HG02642 (cell line): Measurements from ENCODE around the gene SNX32.

Source experiments
- ATAC-seq: cut with Tn5 transposase; IDR thresholded peaks from one replicate; pipeline ENCODE4 v1.9.1; 2021; ENCODE audit warnings: mild to moderate bottlenecking; ENCODE audit not compliant: unreplicated experiment, poor library complexity

SNX32 gene

DNA sequence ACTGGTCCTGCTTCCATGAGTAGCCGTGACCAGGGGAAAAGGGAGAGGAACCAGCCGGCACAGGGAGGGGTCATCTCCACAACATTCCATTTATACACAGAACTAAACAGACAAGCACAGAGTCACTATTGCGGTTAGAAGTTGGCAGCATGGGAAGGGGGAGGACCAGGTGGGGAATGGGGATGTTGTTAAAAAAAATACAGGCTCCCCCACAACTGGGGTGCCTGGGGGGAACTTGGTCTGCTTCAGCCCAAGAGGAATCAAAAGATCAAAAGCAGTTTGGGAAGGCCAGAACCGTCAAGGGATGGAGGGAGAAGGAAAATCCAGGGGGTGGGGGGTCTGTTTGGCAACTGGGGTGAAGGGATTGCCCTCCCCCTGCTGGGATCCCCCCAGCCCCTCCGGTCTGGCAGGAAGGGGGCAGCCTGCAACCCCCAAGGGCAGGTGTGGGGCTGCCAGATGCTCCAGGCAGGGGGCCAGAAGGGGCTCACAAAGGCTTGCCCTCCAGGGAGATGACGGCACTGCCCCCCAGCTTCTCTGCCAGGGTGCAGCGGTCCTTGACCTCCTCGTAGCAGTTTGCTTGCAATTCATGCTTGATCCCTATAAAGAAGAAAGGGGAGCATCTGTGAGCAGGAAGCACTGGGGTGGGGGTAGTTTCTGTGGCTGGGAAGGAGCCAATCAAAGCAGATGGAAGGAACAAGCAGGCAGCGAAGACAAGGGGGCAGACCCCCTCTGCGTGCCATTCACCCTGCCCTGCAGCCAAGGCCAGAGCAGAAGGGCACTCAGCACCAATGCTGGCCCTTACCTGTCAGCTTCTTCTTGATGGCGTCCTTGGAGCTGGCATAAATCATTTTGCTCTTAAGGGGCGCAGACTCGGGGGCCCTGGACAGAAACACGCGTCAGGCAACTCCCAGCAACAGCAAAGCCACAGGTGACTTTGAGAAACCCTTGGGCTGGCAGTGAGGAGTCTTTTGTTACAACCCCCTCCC lies 21.4 kb downstream of the SNX32 start:
- ATAC-seq: no peak

GRCh38 chr11:65855927-65856363 lies 22.2 kb downstream of the SNX32 start:
- ATAC-seq: no peak

- ATAC-seq: peak; percentile 22
These were observed 23.1 kb downstream of the SNX32 start for GRCh38 chr11:65856689-65857499.

GRCh38 chr11:65857500-65857852 lies 23.7 kb downstream of the SNX32 start:
- peak; percentile 3 for ATAC-seq

DNA sequence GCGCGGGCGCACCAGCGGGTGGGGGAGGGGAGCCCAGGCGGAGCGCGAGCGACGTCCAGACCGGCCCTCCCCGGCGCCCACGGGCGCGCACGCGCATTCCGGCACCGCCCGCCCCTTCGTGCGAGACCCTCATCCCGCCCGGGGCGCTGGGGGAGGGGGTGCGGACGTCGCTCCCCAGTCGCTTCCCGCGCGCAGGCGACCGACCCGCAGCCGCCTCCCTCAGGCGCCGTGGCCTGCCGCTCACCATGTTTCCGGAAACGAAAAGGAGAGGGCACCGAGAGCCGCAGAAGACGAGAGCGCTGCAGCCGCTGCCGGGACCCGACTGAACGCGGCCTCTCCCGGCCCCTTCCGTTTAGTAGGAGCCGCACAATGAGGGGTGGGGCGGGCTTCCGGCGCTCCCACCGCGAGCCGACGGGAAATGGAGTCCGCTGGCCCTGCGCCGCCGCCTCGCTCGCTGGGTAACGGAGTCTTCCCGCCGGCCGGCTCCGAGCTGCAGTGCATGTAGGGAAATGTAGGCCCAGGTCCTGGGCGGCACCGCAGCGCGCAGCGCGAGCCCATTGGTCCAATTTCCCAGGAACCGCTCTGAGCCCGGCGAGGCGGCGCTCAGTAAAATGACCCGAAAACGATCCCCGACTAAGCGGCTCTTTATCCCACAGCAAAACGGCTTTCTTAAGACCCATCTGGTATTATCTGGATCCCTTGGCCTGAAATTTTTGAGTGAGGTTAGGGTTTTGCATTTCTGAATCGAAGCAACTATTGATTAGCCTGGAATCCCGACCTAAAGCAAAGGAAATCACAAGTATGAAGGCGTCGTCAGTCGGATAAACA lies 24.3 kb downstream of the SNX32 start, which contains the start of gene CFL1:
TSS of gene CFL1 (minus strand) at position 328 of the 828 bp plus-strand sequence. CDS start at position 247, 81 bp downstream.
- ATAC-seq: peak; percentile 55

DNA sequence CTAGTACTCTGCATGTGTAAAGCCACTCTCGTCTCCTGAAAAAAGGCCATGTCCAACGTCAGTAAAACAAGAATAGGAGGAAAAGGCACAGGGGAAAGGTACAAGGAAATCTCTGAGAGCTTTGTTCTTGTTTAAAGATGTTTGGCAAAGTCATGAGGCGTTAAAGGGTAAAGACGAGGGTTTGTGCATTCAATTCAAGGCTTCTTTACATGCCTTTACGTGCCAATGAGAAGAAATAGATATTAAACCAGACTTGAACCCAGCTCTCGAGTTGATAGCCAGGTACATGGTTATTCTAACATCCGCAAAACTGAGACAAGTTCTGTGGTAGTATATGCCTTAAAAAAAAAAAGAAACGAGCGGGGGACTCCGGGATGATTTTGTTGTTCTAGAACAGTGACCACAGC lies 24.9 kb downstream of the SNX32 start:
- no peak for ATAC-seq

GRCh38 chr11:65859095-65859811 lies 25.5 kb downstream of the SNX32 start:
- ATAC-seq: peak; percentile 50

- no peak for ATAC-seq
These were observed 26.1 kb downstream of the SNX32 start for GRCh38 chr11:65859812-65860277.

DNA sequence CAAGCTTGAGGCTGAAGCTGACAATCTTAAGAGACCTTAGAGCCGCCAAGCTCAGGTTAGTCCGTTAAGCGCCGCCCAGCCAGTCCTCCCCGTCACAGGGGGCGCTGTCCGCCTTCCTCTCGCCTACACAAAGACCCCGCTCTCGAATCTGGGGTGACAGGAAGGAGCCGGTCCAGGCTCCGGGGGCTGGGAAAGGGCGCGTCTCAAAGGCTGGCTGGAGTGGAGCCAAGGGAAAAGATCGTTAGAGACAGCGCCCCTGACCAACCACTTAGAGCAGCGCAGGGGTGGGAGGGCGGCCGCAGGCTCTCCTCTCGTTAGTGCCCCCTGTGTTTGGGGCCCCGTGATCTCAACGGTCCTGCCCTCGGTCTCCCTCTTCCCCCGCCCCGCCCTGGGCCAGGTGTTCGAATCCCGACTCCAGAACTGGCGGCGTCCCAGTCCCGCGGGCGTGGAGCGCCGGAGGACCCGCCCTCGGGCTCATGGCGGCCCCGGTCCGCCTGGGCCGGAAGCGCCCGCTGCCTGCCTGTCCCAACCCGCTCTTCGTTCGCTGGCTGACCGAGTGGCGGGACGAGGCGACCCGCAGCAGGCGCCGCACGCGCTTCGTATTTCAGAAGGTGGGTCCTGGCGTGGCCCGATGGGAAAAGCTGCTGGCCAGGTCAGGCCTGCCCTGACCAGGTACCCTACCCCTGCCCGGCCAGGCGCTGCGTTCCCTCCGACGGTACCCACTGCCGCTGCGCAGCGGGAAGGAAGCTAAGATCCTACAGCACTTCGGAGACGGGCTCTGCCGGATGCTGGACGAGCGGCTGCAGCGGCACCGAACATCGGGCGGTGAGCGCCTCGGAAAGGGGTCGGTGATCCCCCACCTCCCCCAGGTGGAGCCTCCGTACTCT lies 26.8 kb downstream of the SNX32 start, which contains the start of gene MUS81:
TSS of gene MUS81 (plus strand) at position 156 of the 887 bp plus-strand sequence. CDS start at position 477, 321 bp downstream.
- peak; percentile 33 for ATAC-seq

GRCh38 chr11:65861165-65861505 lies 27.4 kb downstream of the SNX32 start:
- no peak for ATAC-seq

GRCh38 chr11:65861533-65862183 lies 27.9 kb downstream of the SNX32 start:
- ATAC-seq: no peak

DNA sequence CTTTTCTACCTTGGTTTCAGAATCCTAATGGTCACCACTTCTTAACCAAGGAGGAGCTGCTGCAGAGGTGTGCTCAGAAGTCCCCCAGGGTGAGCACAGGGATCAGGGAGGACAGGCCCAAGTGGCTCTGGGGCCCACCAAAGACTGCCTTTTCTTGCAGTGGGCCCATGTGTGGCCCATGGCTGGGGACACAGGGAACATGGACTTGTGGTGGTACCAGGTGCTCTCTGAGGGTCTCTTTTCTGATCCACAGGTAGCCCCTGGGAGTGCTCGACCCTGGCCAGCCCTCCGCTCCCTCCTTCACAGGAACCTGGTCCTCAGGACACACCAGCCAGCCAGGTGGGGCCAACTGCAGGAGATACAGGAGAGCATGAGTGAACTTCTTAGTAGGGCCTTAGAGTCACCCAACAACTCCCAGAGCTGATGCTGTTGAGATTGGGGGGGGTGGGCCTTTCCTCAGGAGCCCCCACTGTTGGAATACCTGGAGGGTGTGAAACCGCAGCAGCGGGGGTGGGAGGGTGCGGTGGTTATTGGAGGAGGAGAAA lies 28.5 kb downstream of the SNX32 start:
- no peak for ATAC-seq

DNA sequence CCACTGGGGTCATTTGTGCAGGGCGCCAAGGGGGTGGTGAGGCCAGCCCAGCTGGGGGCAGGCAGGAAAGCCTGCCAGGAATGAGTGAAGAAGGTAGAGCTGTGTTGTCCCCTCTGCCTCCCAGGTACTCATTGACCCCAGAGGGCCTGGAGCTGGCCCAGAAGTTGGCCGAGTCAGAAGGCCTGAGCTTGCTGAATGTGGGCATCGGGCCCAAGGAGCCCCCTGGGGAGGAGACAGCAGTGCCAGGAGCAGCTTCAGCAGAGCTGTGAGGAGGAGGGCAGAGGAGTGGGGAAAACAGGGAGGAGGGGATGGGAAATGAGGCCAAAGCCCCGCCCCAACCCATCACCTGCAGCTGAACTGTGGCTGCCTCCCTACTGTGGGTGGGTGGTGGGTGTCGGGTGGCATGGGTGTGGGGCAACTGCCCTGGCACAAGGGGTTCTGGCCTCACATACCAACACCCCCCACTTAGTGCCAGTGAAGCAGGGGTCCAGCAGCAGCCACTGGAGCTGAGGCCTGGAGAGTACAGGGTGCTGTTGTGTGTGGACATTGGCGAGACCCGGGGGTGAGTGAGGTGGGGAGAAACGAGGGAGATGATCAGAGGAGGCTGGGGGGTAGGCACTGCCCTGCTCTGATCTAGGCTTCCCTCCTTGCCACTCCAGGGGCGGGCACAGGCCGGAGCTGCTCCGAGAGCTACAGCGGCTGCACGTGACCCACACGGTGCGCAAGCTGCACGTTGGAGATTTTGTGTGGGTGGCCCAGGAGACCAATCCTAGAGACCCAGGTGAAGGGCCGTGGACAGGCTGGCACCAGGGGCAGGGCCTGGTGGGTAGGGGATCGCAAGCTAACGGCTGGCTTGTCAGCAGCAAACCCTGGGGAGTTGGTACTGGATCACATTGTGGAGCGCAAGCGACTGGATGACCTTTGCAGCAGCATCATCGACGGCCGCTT lies 29.5 kb downstream of the SNX32 start:
- ATAC-seq: no peak

DNA sequence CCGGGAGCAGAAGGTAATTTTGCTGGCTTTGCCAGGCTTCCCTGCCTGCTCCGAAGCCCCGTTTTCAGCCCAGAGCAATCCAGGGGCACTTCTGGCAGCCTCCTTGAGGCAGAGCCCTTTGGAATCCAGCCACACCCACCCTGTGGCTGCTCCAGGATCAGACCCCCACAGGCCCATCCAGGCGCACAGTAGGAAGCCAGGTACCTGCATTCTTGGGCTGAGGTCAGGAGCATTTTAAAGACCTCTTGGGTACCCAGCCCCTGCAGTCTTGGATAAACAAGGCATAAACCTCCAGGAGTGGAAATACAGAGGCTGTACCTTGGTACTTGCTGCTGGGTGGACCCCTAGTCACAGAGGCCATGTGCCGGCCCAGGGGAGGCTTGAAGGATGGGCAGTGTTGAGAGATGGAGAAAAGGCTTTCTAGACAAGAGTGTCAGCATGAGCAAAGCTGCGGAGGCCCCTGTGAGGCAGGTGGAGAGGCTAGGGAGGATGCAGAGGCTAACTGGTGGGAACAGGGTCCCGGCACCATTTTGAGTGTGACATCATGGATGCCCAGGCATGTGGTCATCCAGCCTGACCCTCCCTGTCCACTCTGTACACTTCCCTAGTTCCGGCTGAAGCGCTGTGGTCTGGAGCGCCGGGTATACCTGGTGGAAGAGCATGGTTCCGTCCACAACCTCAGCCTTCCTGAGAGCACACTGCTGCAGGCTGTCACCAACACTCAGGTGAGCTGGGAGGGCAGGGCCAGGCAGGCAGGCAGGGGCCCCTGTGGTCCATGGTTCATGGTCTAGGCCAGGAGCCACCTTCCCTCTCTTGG lies 30.3 kb downstream of the SNX32 start:
- no peak for ATAC-seq

DNA sequence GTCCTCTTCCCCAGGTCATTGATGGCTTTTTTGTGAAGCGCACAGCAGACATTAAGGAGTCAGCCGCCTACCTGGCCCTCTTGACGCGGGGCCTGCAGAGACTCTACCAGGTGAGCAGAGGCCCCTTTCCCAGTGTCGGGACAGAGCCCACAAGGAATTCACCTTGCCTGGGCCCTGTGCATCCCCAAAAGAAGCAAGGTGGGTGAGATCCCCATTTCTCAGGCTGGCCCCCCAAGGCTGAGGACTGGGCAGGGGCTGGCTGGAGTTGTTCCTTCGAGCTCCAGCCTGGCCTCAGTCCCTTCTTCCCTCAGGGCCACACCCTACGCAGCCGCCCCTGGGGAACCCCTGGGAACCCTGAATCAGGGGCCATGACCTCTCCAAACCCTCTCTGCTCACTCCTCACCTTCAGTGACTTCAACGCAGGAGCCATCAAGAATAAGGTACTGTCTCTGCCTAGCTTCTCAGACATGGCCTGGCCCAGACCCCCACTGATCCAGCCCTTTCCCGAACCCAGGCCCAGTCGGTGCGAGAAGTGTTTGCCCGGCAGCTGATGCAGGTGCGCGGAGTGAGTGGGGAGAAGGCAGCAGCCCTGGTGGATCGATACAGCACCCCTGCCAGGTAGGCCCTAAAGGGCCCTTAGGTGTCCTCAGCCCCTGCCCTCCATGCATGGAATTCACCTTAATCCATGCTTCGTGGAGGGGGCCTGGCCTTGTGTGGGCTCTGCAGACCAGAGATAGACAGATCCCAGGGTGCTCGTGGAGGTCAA lies 31.1 kb downstream of the SNX32 start:
- no peak for ATAC-seq
